ENCODE measurements around the gene CDS1.

- no peak for TF ChIP-seq CTCF (IDR thresholded peaks at IDR 0.05)
- TF ChIP-seq POLR2A (IDR thresholded peaks at IDR 0.05) = no peak
Observed at GRCh38 chr4:84652478-84652877, 69.6 kb downstream of the CDS1 start.

All from upper lobe of left lung (tissue), 4 donors.